KG1 (cell line): ENCODE results near the gene ZBTB18.
A peak's percentile ranks its signal among the peaks of the same experiment; 100 is the strongest.
"Not testable (repeated sequence)": the region's sequence is repeated elsewhere in the genome, so short reads cannot be mapped to it uniquely, and the experiment has no call there.

ENCODE experiments used
- DNase-seq: peaks from one replicate; lab custom pipeline; 2025; lab: John Stamatoyannopoulos, UW

ZBTB18 gene

GRCh38 chr1:244050835-244051444 is at the start of gene ZBTB18:
Gene ZBTB18, plus strand, starts transcription at chr1:244051283. Its CDS starts 149 bp downstream, at chr1:244051432.
- DNase-seq = no peak

GRCh38 chr1:244002721-244003120 is 48.4 kb upstream of the ZBTB18 start:
- peak; percentile 54 for DNase-seq

- no peak for DNase-seq
Observed at GRCh38 chr1:244005455-244005854, 45.6 kb upstream of the ZBTB18 start.

- no peak for DNase-seq
Observed at GRCh38 chr1:244006381-244006901, 44.6 kb upstream of the ZBTB18 start.

GRCh38 chr1:244006961-244007360 is 44.1 kb upstream of the ZBTB18 start:
- DNase-seq = no peak

GRCh38 chr1:244010191-244010590 is 40.9 kb upstream of the ZBTB18 start:
- no peak for DNase-seq

GRCh38 chr1:244010703-244011123 is 40.4 kb upstream of the ZBTB18 start:
- DNase-seq = no peak

GRCh38 chr1:244011271-244011670 is 39.8 kb upstream of the ZBTB18 start:
- DNase-seq = no peak

- DNase-seq = no peak
Observed at GRCh38 chr1:244011786-244012185, 39.3 kb upstream of the ZBTB18 start.

- DNase-seq = no peak
Observed at GRCh38 chr1:244012202-244012601, 38.9 kb upstream of the ZBTB18 start.

GRCh38 chr1:244013100-244013499 is 38.0 kb upstream of the ZBTB18 start:
- DNase-seq = no peak

- not testable (repeated sequence) for DNase-seq
Observed at GRCh38 chr1:244014862-244015261, 36.2 kb upstream of the ZBTB18 start.

GRCh38 chr1:244019982-244020485 is 31.0 kb upstream of the ZBTB18 start:
- DNase-seq = no peak

GRCh38 chr1:244021427-244021826 is 29.7 kb upstream of the ZBTB18 start:
- DNase-seq = no peak

GRCh38 chr1:244022311-244022710 is 28.8 kb upstream of the ZBTB18 start:
- DNase-seq = no peak

GRCh38 chr1:244022864-244023440 is 28.1 kb upstream of the ZBTB18 start:
- no peak for DNase-seq

- DNase-seq = no peak
Observed at GRCh38 chr1:244027491-244028145, 23.5 kb upstream of the ZBTB18 start.

GRCh38 chr1:244028701-244029100 is 22.4 kb upstream of the ZBTB18 start:
- no peak for DNase-seq

- DNase-seq = no peak
Observed at GRCh38 chr1:244029124-244029523, 22.0 kb upstream of the ZBTB18 start.

GRCh38 chr1:244030481-244031040 is 20.5 kb upstream of the ZBTB18 start:
- no peak for DNase-seq

- DNase-seq = no peak
Observed at GRCh38 chr1:244035358-244035757, 15.7 kb upstream of the ZBTB18 start.

- no peak for DNase-seq
Observed at GRCh38 chr1:244037252-244037651, 13.8 kb upstream of the ZBTB18 start.
